Mononuclear cell (primary cell): ENCODE data around the gene CLTB. TPM values are rescaled to one million over a fixed set of nuclear protein-coding genes. Genes with fewer than 3 reads are reported as not detected.
"Not testable (repeated sequence)": the region's sequence is repeated elsewhere in the genome, so short reads cannot be mapped to it uniquely, and the experiment has no call there.

Experiments
- H3K27me3 ChIP-seq: 2 replicates; pipeline ENCODE4 v1.6.0; 2011; ENCODE audit warnings: low read length, control low read depth; ENCODE audit not compliant: insufficient read depth
- H3K4me1 ChIP-seq: 2 replicates; pipeline ENCODE4 v1.5.1; 2011; ENCODE audit warnings: mild to moderate bottlenecking, low read length, control low read depth; ENCODE audit not compliant: insufficient read depth
- H3K4me3 ChIP-seq: 2 replicates; pipeline ENCODE4 v1.5.1; 2011; ENCODE audit warnings: mild to moderate bottlenecking, low read length, moderate library complexity
- H3K9me3 ChIP-seq: 2 replicates; pipeline ENCODE4 v1.5.1; 2011; ENCODE audit warnings: low read depth, mild to moderate bottlenecking, control low read depth, low read length
- total RNA-seq: library from RNA; depleted of rRNA; stranded (reverse); fragments of >200 nt; gene quantifications from one replicate; pipeline ENCODE4 v1.2.3, GENCODE V29; 2012

Gene CLTB
- total RNA-seq, 1 donor, result 55.3 TPM

GRCh38 chr5:176414704-176415103, 1.6 kb downstream of the CLTB start:
- Histone ChIP-seq H3K27me3 (no peaks in the 10 kb centered on the region), H3K9me3 (no peaks in the 10 kb centered on the region), H3K4me3 (no peak overlapping the region), H3K4me1 (peaks cover 26% of the 10 kb centered on the region)

DNA sequence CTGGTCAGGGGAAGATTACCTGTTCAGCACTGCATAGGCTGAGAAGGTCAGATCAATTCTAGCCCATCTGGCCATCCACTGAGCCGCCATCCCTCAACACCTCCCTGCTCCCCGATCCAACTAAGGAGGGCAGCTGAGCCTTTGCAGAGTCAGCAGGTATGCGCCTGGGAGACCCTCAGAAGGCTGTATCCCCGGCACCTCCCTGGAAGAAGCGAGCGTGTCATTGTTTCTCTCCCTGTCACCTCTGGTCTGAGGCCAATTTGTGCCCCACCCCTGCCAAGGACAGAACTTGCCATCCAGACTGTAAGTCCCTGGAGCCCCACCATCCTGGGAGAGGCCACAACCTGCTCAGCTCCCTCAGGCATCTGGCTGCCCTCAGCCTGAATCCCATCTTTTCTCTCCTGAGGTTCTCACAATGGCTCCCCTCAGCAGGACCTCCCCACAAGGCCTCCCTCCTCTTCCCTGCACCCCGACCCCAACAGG, 2.6 kb downstream of the CLTB start:
- H3K9me3 ChIP-seq, result no peaks in the 10 kb centered on the region
- peaks cover 26% of the 10 kb centered on the region for H3K4me1 ChIP-seq
- H3K4me3 ChIP-seq, result no peak overlapping the region

GRCh38 chr5:176413255-176413565, 3.1 kb downstream of the CLTB start:
- H3K4me3 ChIP-seq, result no peak overlapping the region
- no peaks in the 10 kb centered on the region for H3K9me3 ChIP-seq
- peaks cover 26% of the 10 kb centered on the region for H3K4me1 ChIP-seq
- H3K27me3 ChIP-seq, result no peaks in the 10 kb centered on the region

More for the DNA sequence above, 2.6 kb downstream of the CLTB start:
- no peaks in the 10 kb centered on the region for H3K27me3 ChIP-seq

- H3K4me3 ChIP-seq, result no peak overlapping the region
- H3K4me1 ChIP-seq, result peaks cover 26% of the 10 kb centered on the region
- H3K27me3 ChIP-seq, result no peaks in the 10 kb centered on the region
- H3K9me3 ChIP-seq, result no peaks in the 10 kb centered on the region
Observed at GRCh38 chr5:176412517-176413254, 3.7 kb downstream of the CLTB start.

- Histone ChIP-seq H3K27me3 (no peaks in the 10 kb centered on the region), H3K4me1 (peaks cover 15% of the 10 kb centered on the region), H3K4me3 (no peak overlapping the region), H3K9me3 (no peaks in the 10 kb centered on the region)
Observed at GRCh38 chr5:176410486-176411180, 5.7 kb downstream of the CLTB start.

DNA sequence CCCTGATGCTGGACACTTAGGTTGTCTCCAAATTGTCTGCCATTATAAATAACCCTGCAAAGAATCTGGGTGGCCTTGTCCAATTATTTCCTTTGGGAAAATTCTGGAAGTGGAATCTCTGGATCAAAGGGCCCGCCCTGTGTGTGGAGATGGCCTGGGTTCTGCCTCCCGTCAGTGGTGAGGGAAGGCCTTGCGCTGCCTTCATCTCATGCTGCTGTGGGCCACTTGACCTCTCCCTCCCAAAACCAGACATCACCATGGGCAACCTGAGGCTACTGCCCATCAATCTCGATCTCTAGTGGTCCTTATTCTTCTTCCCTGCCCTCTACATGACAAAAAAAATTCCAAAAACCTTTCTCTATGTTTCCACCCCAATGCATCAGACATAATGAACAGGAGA, 6.6 kb downstream of the CLTB start:
- Histone ChIP-seq H3K4me1 (peaks cover 6% of the 10 kb centered on the region), H3K9me3 (no peaks in the 10 kb centered on the region), H3K27me3 (no peaks in the 10 kb centered on the region), H3K4me3 (no peak overlapping the region)

DNA sequence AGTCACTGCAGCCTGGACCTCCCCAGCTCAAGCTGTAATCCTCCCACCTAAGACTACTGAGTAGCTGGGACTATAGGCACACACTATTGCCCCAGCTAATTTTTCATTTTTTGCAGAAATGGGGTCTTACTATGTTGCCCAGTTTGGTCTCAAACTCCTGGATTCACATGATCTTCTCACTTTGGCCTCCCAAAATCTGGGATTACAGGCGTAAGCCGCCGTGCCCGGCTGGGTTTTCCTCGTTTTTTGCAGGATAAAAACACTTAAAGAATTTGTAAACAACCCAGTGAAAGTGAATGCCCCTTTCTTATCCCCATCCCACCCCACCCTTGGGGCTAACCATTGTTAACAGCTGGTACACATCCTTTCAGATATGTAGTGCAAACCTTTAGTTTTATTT, 7.7 kb downstream of the CLTB start:
- no peaks in the 10 kb centered on the region for H3K4me1 ChIP-seq
- H3K27me3 ChIP-seq, result no peaks in the 10 kb centered on the region
- H3K9me3 ChIP-seq, result no peaks in the 10 kb centered on the region
- H3K4me3 ChIP-seq, result no peak overlapping the region

- H3K4me3 ChIP-seq, H3K9me3 ChIP-seq, H3K4me1 ChIP-seq, H3K27me3 ChIP-seq: not testable (repeated sequence)
Observed at GRCh38 chr5:176408252-176408573, 8.1 kb downstream of the CLTB start.

DNA sequence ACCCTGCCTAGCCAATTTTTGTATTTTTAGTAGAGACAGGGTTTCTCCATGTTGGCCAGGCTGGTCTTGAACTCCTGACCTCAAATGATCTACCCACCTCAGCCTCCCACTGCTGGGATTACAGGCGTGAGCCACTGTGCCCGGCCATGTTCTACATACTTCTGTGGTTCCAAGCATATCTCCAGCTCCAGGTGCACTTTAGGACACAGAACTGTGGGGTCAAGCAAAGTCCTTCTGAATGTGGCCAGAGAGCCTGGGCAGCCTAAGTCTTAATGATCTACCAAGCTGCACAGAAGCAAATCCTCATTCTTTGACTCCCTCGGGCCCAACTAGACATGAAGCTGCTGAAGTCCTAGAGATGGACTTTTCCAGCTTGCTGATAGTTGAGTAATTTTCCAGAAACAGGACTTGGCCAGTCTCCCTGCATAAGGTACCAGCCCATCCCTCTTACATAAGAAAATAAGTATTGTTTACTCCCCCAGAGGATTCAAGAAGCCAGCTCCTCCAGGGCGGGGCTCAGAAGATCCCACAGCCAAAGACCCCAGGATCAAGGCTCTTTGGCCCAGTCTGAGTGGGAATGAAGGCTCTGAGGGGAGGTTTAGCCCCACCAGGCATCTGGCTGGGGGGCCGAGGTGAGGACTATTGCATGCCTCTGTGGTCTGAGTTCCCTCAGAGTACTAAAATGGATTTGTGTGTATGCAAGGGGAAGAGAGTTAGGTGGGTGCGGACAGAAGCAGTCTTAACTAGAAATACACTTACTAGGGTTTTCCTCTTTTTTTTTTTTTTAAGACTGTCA, 8.7 kb downstream of the CLTB start:
- no peak overlapping the region for H3K4me3 ChIP-seq
- no peaks in the 10 kb centered on the region for H3K27me3 ChIP-seq
- no peaks in the 10 kb centered on the region for H3K4me1 ChIP-seq
- H3K9me3 ChIP-seq, result no peaks in the 10 kb centered on the region

DNA sequence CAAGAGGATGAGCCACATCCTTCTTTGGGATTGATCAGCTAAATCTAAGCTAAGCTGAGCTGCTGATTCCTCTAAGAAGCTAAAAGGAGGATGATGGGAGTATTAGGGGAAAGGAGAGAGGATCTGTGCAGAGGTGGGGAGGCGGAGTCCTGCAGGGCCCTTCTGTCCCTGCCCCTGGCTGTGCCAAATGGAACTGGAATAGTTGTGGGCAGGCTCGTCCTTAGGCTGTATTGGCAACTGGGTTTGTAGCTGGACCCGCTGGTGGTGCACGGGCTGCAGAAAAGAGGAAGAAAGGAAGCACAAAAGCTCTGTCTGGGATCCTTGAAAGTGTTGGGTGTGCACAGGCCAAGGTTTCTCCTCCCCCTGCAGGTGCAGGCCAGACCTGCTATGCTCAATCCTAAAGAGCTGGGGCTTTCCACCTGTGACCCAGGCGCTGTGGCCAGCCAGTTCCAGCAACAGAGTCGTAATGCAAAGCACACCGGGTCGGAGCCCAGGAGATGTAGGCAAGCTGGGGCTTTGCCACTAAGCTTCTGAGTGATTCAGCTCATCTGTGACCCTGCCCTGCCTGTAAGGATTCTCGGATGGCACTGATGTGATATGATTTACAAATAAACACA, 9.8 kb downstream of the CLTB start:
- H3K4me3 ChIP-seq, result no peak overlapping the region
- H3K4me1 ChIP-seq, result no peaks in the 10 kb centered on the region
- no peaks in the 10 kb centered on the region for H3K27me3 ChIP-seq
- H3K9me3 ChIP-seq, result no peaks in the 10 kb centered on the region

- Histone ChIP-seq H3K9me3 (no peaks in the 10 kb centered on the region), H3K4me3 (no peak overlapping the region), H3K4me1 (no peaks in the 10 kb centered on the region), H3K27me3 (no peaks in the 10 kb centered on the region)
Observed at GRCh38 chr5:176405656-176406435, 10.5 kb downstream of the CLTB start.

- no peaks in the 10 kb centered on the region for H3K9me3 ChIP-seq
- H3K4me3 ChIP-seq, result no peak overlapping the region
- no peaks in the 10 kb centered on the region for H3K4me1 ChIP-seq
- no peaks in the 10 kb centered on the region for H3K27me3 ChIP-seq
Observed at GRCh38 chr5:176401281-176402205, 14.8 kb downstream of the CLTB start.

DNA sequence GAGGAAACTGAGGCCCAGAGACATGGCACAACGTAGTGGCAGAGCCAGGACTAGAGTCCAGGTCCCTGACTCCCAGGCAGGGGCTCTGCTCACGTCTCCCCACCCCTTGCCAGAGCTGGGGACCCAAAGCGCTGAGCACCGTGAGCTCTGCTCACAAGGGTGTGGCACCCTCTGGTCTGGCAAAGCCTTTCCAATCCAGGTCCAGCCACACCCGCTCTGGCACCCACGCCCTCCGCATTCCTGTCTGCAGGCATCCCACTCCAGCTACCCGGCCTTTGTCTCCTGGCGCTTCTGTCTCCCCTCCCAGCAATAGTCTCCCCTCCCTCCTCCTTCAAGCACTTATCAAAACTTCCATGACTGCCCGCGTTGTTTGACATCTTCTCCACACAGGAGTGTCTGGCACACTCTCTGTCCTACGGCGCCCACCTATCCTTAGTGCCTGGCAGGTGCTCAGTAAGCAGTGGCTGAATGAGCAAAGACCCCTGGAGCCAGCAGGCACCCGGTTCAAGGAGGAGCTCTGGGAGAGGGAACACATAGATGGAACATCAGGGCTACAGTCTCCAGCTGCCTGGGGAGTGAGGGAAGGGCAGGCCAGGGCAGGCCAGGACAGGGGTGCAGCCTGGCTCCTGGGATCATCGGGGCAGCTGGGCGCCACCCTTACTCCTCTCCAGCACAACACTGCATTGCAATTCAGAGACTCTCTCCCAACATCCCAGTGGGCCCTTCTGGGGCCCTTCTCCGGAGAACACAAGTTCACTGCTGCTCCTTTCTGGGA, 15.8 kb downstream of the CLTB start:
- Histone ChIP-seq H3K27me3 (no peaks in the 10 kb centered on the region), H3K9me3 (no peaks in the 10 kb centered on the region), H3K4me1 (no peaks in the 10 kb centered on the region)

More for the DNA sequence above, 15.8 kb downstream of the CLTB start:
- H3K4me3 ChIP-seq, result no peak overlapping the region
